ENCODE data around the gene ZG16B. TPM values are rescaled to one million over a fixed set of nuclear protein-coding genes. Genes with fewer than 3 reads are reported as not detected.

The ZG16B gene
- total RNA-seq, 1 experiment from 2014 or later = not detected

GRCh38 chr16:2828876-2829430 is 1.1 kb upstream of the ZG16B start:
- intact Hi-C loops (cut with micrococcal nuclease; ENCODE audit: unreplicated experiment) = no loop called here
- ChIA-PET CTCF (no interaction called here), POLR2A (ENCODE audit: low non-redundant PET) (no interaction called here)
- no peak for DNase-seq (ENCODE audit: low spot score)
- Histone ChIP-seq H3K4me1 (ENCODE audit: insufficient read depth, low read length, poor library complexity, severe bottlenecking) (no peaks in the 10 kb centered on the region), H3K27me3 (replicated peaks; ENCODE audit: insufficient read depth, low read depth, low read length, poor library complexity) (no peaks in the 10 kb centered on the region), H3K9me3 (ENCODE audit: low read depth, low read length, poor library complexity, severe bottlenecking) (no peaks in the 10 kb centered on the region), H3K27ac (ENCODE audit: low read depth, low read length, poor library complexity, severe bottlenecking) (no peak overlapping the region), H3K36me3 (ENCODE audit: insufficient read depth, low read length, poor library complexity, severe bottlenecking) (no peaks in the 10 kb centered on the region), H3K4me3 (ENCODE audit: low read depth, low read length, poor library complexity, severe bottlenecking) (no peak overlapping the region)
- BruUV-seq (replicated peaks) = no TSS peak
- no peak for TF ChIP-seq EZH2 (IDR thresholded peaks at IDR 0.05; ENCODE audit: borderline replicate concordance, low read depth, low read length, poor library complexity, severe bottlenecking)

GRCh38 chr16:2830355-2830695 is 222 bp downstream of the ZG16B start:
- BruUV-seq (replicated peaks) = no TSS peak
- POLR2A ChIA-PET (ENCODE audit: low non-redundant PET) = no interaction called here
- TF ChIP-seq CTCF (conservative IDR thresholded peaks at IDR 0.05; ENCODE audit: low read depth, low read length) (no peak), EZH2 (IDR thresholded peaks at IDR 0.05; ENCODE audit: borderline replicate concordance, low read depth, low read length, poor library complexity, severe bottlenecking) (no peak)
- CTCF ChIA-PET = no interaction called here
- Histone ChIP-seq H3K4me1 (ENCODE audit: insufficient read depth, low read length, poor library complexity, severe bottlenecking) (no peaks in the 10 kb centered on the region), H3K27me3 (replicated peaks; ENCODE audit: insufficient read depth, low read depth, low read length, poor library complexity) (no peaks in the 10 kb centered on the region), H3K36me3 (ENCODE audit: insufficient read depth, low read length, poor library complexity, severe bottlenecking) (no peaks in the 10 kb centered on the region), H3K27ac (ENCODE audit: low read depth, low read length, poor library complexity, severe bottlenecking) (no peak overlapping the region), H3K9me3 (ENCODE audit: low read depth, low read length, poor library complexity, severe bottlenecking) (no peaks in the 10 kb centered on the region), H3K4me3 (ENCODE audit: low read depth, low read length, poor library complexity, severe bottlenecking) (no peak overlapping the region)
- intact Hi-C loops (cut with micrococcal nuclease; ENCODE audit: unreplicated experiment) = no loop called here
- DNase-seq (ENCODE audit: low spot score) = no peak

- no peak overlapping the region for H3K4me3 ChIP-seq (ENCODE audit: low read depth, low read length, poor library complexity, severe bottlenecking)
- intact Hi-C loops (cut with micrococcal nuclease; ENCODE audit: unreplicated experiment) = no loop called here
- TF ChIP-seq CTCF (conservative IDR thresholded peaks at IDR 0.05; ENCODE audit: low read depth, low read length) (no peak), EZH2 (IDR thresholded peaks at IDR 0.05; ENCODE audit: borderline replicate concordance, low read depth, low read length, poor library complexity, severe bottlenecking) (no peak)
- no peaks in the 10 kb centered on the region for H3K9me3 ChIP-seq (ENCODE audit: low read depth, low read length, poor library complexity, severe bottlenecking)
- H3K27ac ChIP-seq (ENCODE audit: low read depth, low read length, poor library complexity, severe bottlenecking) = no peak overlapping the region
- no peaks in the 10 kb centered on the region for H3K4me1 ChIP-seq (ENCODE audit: insufficient read depth, low read length, poor library complexity, severe bottlenecking)
- no peaks in the 10 kb centered on the region for H3K36me3 ChIP-seq (ENCODE audit: insufficient read depth, low read length, poor library complexity, severe bottlenecking)
- no peak for DNase-seq (ENCODE audit: low spot score)
- ChIA-PET CTCF (no interaction called here), POLR2A (ENCODE audit: low non-redundant PET) (no interaction called here)
- H3K27me3 ChIP-seq (replicated peaks; ENCODE audit: insufficient read depth, low read depth, low read length, poor library complexity) = no peaks in the 10 kb centered on the region
- BruUV-seq (replicated peaks) = no TSS peak
Measured at GRCh38 chr16:2831203-2831602, 1.1 kb downstream of the ZG16B start.

- no peak for DNase-seq (ENCODE audit: low spot score)
- Histone ChIP-seq H3K27ac (ENCODE audit: low read depth, low read length, poor library complexity, severe bottlenecking) (no peak overlapping the region), H3K4me1 (ENCODE audit: insufficient read depth, low read length, poor library complexity, severe bottlenecking) (no peaks in the 10 kb centered on the region), H3K27me3 (replicated peaks; ENCODE audit: insufficient read depth, low read depth, low read length, poor library complexity) (no peaks in the 10 kb centered on the region), H3K36me3 (ENCODE audit: insufficient read depth, low read length, poor library complexity, severe bottlenecking) (no peaks in the 10 kb centered on the region), H3K9me3 (ENCODE audit: low read depth, low read length, poor library complexity, severe bottlenecking) (no peaks in the 10 kb centered on the region), H3K4me3 (ENCODE audit: low read depth, low read length, poor library complexity, severe bottlenecking) (no peak overlapping the region)
- ChIA-PET CTCF (no interaction called here), POLR2A (ENCODE audit: low non-redundant PET) (no interaction called here)
- TF ChIP-seq EZH2 (IDR thresholded peaks at IDR 0.05; ENCODE audit: borderline replicate concordance, low read depth, low read length, poor library complexity, severe bottlenecking) (no peak), CTCF (conservative IDR thresholded peaks at IDR 0.05; ENCODE audit: low read depth, low read length) (no peak)
- BruUV-seq (replicated peaks) = no TSS peak
- intact Hi-C loops (cut with micrococcal nuclease; ENCODE audit: unreplicated experiment) = no loop called here
Measured at GRCh38 chr16:2833776-2834175, 3.7 kb downstream of the ZG16B start.
